Mesenteric fat pad (tissue), 1 donor: ENCODE results near the gene ATP1A4. TPM values are rescaled to one million over a fixed set of nuclear protein-coding genes. Genes with fewer than 3 reads are reported as not detected.
"Not testable (repeated sequence)": the region's sequence is repeated elsewhere in the genome, so short reads cannot be mapped to it uniquely, and the experiment has no call there.

ENCODE experiments used
- DNase-seq: peaks from one replicate; pipeline ENCODE4 v3.0.0-alpha.2; 2020; ENCODE audit warnings: low spot score
- total RNA-seq: library from RNA; stranded (reverse); fragmentation: NEBNext Ultra II Directional; extraction: Animal tissue kit (Norgen Biotek cat#: 25700); gene quantifications from one replicate; pipeline ENCODE4 v1.2.1, GENCODE V29; 2021
- donor health status: DM: yes; HTN: yes; CAD: no.

Gene ATP1A4
- total RNA-seq, 1 donor from 2014 or later, result 0.39 TPM

GRCh38 chr1:160123726-160124125 is 27.7 kb upstream of the ATP1A4 start:
- DNase-seq, result no peak

- no peak for DNase-seq
Measured at GRCh38 chr1:160124705-160125478, 26.5 kb upstream of the ATP1A4 start.

GRCh38 chr1:160125746-160126145 is 25.7 kb upstream of the ATP1A4 start:
- no peak for DNase-seq

GRCh38 chr1:160126342-160126741 is 25.1 kb upstream of the ATP1A4 start:
- not testable (repeated sequence) for DNase-seq

- no peak for DNase-seq
Measured at GRCh38 chr1:160127381-160127780, 24.0 kb upstream of the ATP1A4 start.

- DNase-seq, result no peak
Measured at GRCh38 chr1:160127865-160128523, 23.4 kb upstream of the ATP1A4 start.

- DNase-seq, result no peak
Measured at GRCh38 chr1:160128636-160129035, 22.8 kb upstream of the ATP1A4 start.

GRCh38 chr1:160129046-160129445 is 22.4 kb upstream of the ATP1A4 start:
- DNase-seq, result no peak

- no peak for DNase-seq
Measured at GRCh38 chr1:160129558-160129957, 21.8 kb upstream of the ATP1A4 start.

- no peak for DNase-seq
Measured at GRCh38 chr1:160129966-160130365, 21.4 kb upstream of the ATP1A4 start.

GRCh38 chr1:160130486-160130885 is 20.9 kb upstream of the ATP1A4 start:
- no peak for DNase-seq

GRCh38 chr1:160130939-160131338 is 20.5 kb upstream of the ATP1A4 start:
- no peak for DNase-seq

GRCh38 chr1:160131803-160132565 is 19.4 kb upstream of the ATP1A4 start:
- no peak for DNase-seq

GRCh38 chr1:160133990-160134770 is 17.2 kb upstream of the ATP1A4 start:
- peak; percentile 39 for DNase-seq

GRCh38 chr1:160134791-160135572 is 16.4 kb upstream of the ATP1A4 start:
- DNase-seq, result peak; percentile 72

- peak; percentile 68 for DNase-seq
Measured at GRCh38 chr1:160136121-160136925, 15.1 kb upstream of the ATP1A4 start.

GRCh38 chr1:160136926-160137200 is 14.5 kb upstream of the ATP1A4 start:
- no peak for DNase-seq

- DNase-seq, result peak; percentile 43
Measured at GRCh38 chr1:160137216-160137862, 14.1 kb upstream of the ATP1A4 start.

- DNase-seq, result peak; percentile 74
Measured at GRCh38 chr1:160139840-160140239, 11.6 kb upstream of the ATP1A4 start.
